Nephron (organoid): ENCODE results near the gene ARL2BP.
A peak's percentile ranks its signal among the peaks of the same experiment; 100 is the strongest.

Experiments
- H3K27ac Mint-ChIP-seq, 3 experiments: 2 replicates each; pipeline ENCODE4 v1.8.0; 2020; ENCODE audit warnings: mixed read lengths in 3 of 3, mild to moderate bottlenecking in 2 of 3, moderate library complexity in 1 of 3
- H3K27me3 Mint-ChIP-seq: 2 replicates; pipeline ENCODE4 v1.8.0; 2021; ENCODE audit warnings: low read depth, mild to moderate bottlenecking, moderate library complexity, mixed read lengths
- H3K36me3 Mint-ChIP-seq: 2 replicates; pipeline ENCODE4 v1.8.0; 2020; ENCODE audit warnings: low read depth, mixed read lengths
- H3K4me1 Mint-ChIP-seq: 2 replicates; pipeline ENCODE4 v1.8.0; 2020; ENCODE audit warnings: mixed read lengths
- H3K4me3 Mint-ChIP-seq, 3 experiments: 2 replicates each; pipeline ENCODE4 v1.8.0; 2020; ENCODE audit warnings: mild to moderate bottlenecking in 3 of 3, mixed read lengths in 3 of 3, moderate library complexity in 2 of 3
- H3K9me3 Mint-ChIP-seq: 2 replicates; pipeline ENCODE4 v1.8.0; 2020; ENCODE audit warnings: mixed read lengths
- TF ChIP-seq, protein P1 (sequence below), 3 experiments: fragments of 200-600 bp; sonication (generic); IDR thresholded peaks; one replicate each; pipeline ENCODE4 v1.5.0; 2021; ENCODE audit warnings: antibody characterized with exemption in 3 of 3; ENCODE audit not compliant: unreplicated experiment in 3 of 3

Gene ARL2BP

GRCh38 chr16:57231821-57232350, 13.2 kb upstream of the ARL2BP start:
- no peaks in the 10 kb centered on the region for H3K9me3 Mint-ChIP-seq
- H3K27me3 Mint-ChIP-seq = no peaks in the 10 kb centered on the region
- H3K4me3 Mint-ChIP-seq = no peak overlapping the region
- H3K36me3 Mint-ChIP-seq = peaks cover 74% of the 10 kb centered on the region
- peaks cover 45% of the 10 kb centered on the region for H3K4me1 Mint-ChIP-seq
- no peak overlapping the region for H3K27ac Mint-ChIP-seq
- TF ChIP-seq, protein P1, sequence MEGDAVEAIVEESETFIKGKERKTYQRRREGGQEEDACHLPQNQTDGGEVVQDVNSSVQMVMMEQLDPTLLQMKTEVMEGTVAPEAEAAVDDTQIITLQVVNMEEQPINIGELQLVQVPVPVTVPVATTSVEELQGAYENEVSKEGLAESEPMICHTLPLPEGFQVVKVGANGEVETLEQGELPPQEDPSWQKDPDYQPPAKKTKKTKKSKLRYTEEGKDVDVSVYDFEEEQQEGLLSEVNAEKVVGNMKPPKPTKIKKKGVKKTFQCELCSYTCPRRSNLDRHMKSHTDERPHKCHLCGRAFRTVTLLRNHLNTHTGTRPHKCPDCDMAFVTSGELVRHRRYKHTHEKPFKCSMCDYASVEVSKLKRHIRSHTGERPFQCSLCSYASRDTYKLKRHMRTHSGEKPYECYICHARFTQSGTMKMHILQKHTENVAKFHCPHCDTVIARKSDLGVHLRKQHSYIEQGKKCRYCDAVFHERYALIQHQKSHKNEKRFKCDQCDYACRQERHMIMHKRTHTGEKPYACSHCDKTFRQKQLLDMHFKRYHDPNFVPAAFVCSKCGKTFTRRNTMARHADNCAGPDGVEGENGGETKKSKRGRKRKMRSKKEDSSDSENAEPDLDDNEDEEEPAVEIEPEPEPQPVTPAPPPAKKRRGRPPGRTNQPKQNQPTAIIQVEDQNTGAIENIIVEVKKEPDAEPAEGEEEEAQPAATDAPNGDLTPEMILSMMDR (IDR thresholded peaks at IDR 0.05; ENCODE audit: unreplicated experiment in 3 of 3) = no peak

GRCh38 chr16:57233944-57234706, 10.9 kb upstream of the ARL2BP start:
- Mint-ChIP-seq H3K9me3 (no peaks in the 10 kb centered on the region), H3K36me3 (peaks cover 73% of the 10 kb centered on the region), H3K4me1 (peaks cover 43% of the 10 kb centered on the region), H3K4me3 (no peak overlapping the region), H3K27me3 (no peaks in the 10 kb centered on the region), H3K27ac (no peak overlapping the region)
- TF ChIP-seq, protein P1 (IDR thresholded peaks at IDR 0.05; ENCODE audit: unreplicated experiment in 3 of 3) = no peak

GRCh38 chr16:57234707-57235092, 10.4 kb upstream of the ARL2BP start:
- peaks cover 74% of the 10 kb centered on the region for H3K36me3 Mint-ChIP-seq
- TF ChIP-seq, protein P1 (IDR thresholded peaks at IDR 0.05; ENCODE audit: unreplicated experiment in 3 of 3) = no peak
- H3K9me3 Mint-ChIP-seq = no peaks in the 10 kb centered on the region
- no peaks in the 10 kb centered on the region for H3K27me3 Mint-ChIP-seq
- peaks cover 43% of the 10 kb centered on the region for H3K4me1 Mint-ChIP-seq
- H3K27ac Mint-ChIP-seq = no peak overlapping the region
- H3K4me3 Mint-ChIP-seq = no peak overlapping the region

DNA sequence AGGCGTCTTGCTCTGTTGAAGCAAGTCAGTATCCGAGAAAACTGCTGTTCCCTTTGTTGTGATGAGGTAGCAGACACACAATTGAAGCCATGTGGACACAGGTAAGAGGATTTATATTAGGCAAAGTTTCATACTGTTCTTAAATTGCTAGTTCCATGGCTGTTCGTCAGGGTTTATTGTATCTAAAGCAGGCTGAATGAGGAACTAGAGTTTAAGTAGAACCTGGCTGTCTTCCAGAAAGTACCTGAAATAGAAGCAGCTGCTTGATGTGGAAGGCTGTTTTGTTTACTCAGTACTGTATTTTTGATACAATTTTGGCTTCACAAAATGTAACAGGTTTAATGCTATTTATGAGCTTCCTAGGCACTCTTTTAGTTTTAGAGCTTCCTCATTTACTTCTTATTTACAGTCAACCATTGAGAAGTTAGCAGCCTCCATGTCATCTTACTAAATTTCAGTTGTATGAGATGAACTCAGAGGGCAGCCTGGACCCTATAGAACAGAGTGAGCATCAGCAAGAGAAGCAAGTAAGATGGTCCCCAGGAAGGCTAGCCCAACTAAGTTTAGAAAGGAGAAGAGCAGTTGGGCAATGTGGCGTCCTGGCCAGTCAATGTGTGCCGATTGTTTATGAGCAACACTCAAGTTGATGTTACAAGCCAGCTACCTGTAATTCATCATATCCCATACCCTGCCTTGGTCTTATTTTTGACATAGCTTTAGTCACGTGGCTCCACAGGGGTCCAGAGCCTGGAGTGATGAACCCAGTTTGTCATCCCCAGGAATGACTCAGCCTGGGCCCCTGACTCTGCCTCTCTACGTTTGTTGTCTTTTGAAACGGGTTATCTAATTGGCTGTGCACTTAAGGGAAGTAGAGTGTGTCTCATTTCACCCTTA, 9.7 kb upstream of the ARL2BP start:
- H3K9me3 Mint-ChIP-seq = no peaks in the 10 kb centered on the region
- TF ChIP-seq, protein P1 (IDR thresholded peaks at IDR 0.05; ENCODE audit: unreplicated experiment in 3 of 3) = no peak
- H3K27me3 Mint-ChIP-seq = no peaks in the 10 kb centered on the region
- H3K4me1 Mint-ChIP-seq = peaks cover 41% of the 10 kb centered on the region
- no peak overlapping the region for H3K4me3 Mint-ChIP-seq
- peaks cover 74% of the 10 kb centered on the region for H3K36me3 Mint-ChIP-seq
- peak overlapping the region in 2 of 3 experiments; percentile 4 to 23 for H3K27ac Mint-ChIP-seq

DNA sequence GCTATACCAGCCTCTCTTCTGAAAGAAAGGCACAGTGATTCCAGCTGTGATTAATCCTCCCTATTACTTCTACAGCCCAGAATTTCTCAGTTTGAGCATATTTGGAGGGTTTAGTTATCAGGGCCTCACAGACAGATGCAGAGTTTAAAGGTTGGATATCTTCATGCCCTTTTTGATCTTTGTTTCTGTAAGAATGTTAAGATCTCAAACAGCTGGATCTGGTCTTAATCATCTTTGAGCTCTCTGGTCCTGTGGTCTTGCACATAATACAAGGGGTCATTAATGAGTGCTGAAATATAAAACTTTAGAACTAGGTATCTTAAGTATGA, 9.1 kb upstream of the ARL2BP start:
- peaks cover 35% of the 10 kb centered on the region for H3K4me1 Mint-ChIP-seq
- H3K9me3 Mint-ChIP-seq = no peaks in the 10 kb centered on the region

More for the DNA sequence above, 9.1 kb upstream of the ARL2BP start:
- H3K4me3 Mint-ChIP-seq = no peak overlapping the region
- TF ChIP-seq, protein P1 (IDR thresholded peaks at IDR 0.05; ENCODE audit: unreplicated experiment in 3 of 3) = no peak
- H3K27me3 Mint-ChIP-seq = no peaks in the 10 kb centered on the region
- H3K27ac Mint-ChIP-seq = peak overlapping the region in 2 of 3 experiments; percentile 4 to 23
- peaks cover 68% of the 10 kb centered on the region for H3K36me3 Mint-ChIP-seq
